Uterus (tissue), 2 donors: Measurements from ENCODE around the gene KIF2A.

Experiments used
- CTCF ChIP-seq, 4 experiments: fragments of 200-600 bp in 2 of 4; fragments of 450-650 bp in 2 of 4; sonication (generic) in 2 of 4; IDR thresholded peaks; one replicate each; pipeline ENCODE4 v1.5.1; 2016 to 2019; ENCODE audit warnings: antibody characterized with exemption in 4 of 4, mild to moderate bottlenecking in 2 of 4, moderate library complexity in 1 of 4
- POLR2A ChIP-seq, 2 donors: fragments of 450-650 bp; IDR thresholded peaks; one replicate each; pipeline ENCODE4 v1.6.1; 2016; ENCODE audit warnings: antibody characterized with exemption in 2 of 2, mild to moderate bottlenecking in 1 of 2, moderate library complexity in 1 of 2

GRCh38 chr5:62296998-62297397 lies 9.0 kb upstream of the KIF2A start:
- TF ChIP-seq CTCF (IDR thresholded peaks at IDR 0.05) (no peak), POLR2A (IDR thresholded peaks at IDR 0.05) (no peak)
